ENCODE data around the gene CNNM2.

The CNNM2 gene

GRCh38 chr10:103019425-103019824 lies 101.3 kb downstream of the CNNM2 start:
- Histone ChIP-seq H3K27me3 (ENCODE audit: low read length) (no peaks in the 10 kb centered on the region), H3K36me3 (ENCODE audit: low read length) (no peaks in the 10 kb centered on the region), H3K9me2 (replicated peaks; ENCODE audit: insufficient read depth, low read length) (no peaks in the 10 kb centered on the region), H3F3A (ENCODE audit: insufficient read depth) (no peaks in the 10 kb centered on the region), H4K20me1 (ENCODE audit: low read depth, low read length) (no peaks in the 10 kb centered on the region), H3K4me2 (ENCODE audit: low read depth, low read length, poor library complexity, severe bottlenecking) (no peak overlapping the region), H3K9me3 (ENCODE audit: insufficient read depth, low read length) (no peaks in the 10 kb centered on the region), H3K79me2 (ENCODE audit: insufficient read depth, low read length) (no peaks in the 10 kb centered on the region), H2AFZ (ENCODE audit: low read depth, low read length, severe bottlenecking) (no peak overlapping the region), H3K9ac (ENCODE audit: low read length) (no peak overlapping the region), H3K4me3 (ENCODE audit: insufficient read depth, low read length, poor library complexity, severe bottlenecking) (no peak overlapping the region), H3K27ac (ENCODE audit: low read depth, low read length) (no peak overlapping the region)
- TF ChIP-seq CTCF (IDR thresholded peaks at IDR 0.05; ENCODE audit: insufficient read depth, low read length, poor library complexity, severe bottlenecking) (no peak), EZH2phosphoT487 (conservative IDR thresholded peaks at IDR 0.05; ENCODE audit: low read length) (no peak)

- Histone ChIP-seq H3K27me3 (ENCODE audit: low read length) (no peaks in the 10 kb centered on the region), H3K4me2 (ENCODE audit: low read depth, low read length, poor library complexity, severe bottlenecking) (no peak overlapping the region), H4K20me1 (ENCODE audit: low read depth, low read length) (no peaks in the 10 kb centered on the region), H3K27ac (ENCODE audit: low read depth, low read length) (no peak overlapping the region), H3K79me2 (ENCODE audit: insufficient read depth, low read length) (no peaks in the 10 kb centered on the region), H3K9me3 (ENCODE audit: insufficient read depth, low read length) (no peaks in the 10 kb centered on the region), H3K9me2 (replicated peaks; ENCODE audit: insufficient read depth, low read length) (no peaks in the 10 kb centered on the region), H3K4me3 (ENCODE audit: insufficient read depth, low read length, poor library complexity, severe bottlenecking) (no peak overlapping the region), H3K9ac (ENCODE audit: low read length) (no peak overlapping the region), H2AFZ (ENCODE audit: low read depth, low read length, severe bottlenecking) (no peak overlapping the region), H3F3A (ENCODE audit: insufficient read depth) (no peaks in the 10 kb centered on the region), H3K36me3 (ENCODE audit: low read length) (no peaks in the 10 kb centered on the region)
- TF ChIP-seq EZH2phosphoT487 (conservative IDR thresholded peaks at IDR 0.05; ENCODE audit: low read length) (no peak), CTCF (IDR thresholded peaks at IDR 0.05; ENCODE audit: insufficient read depth, low read length, poor library complexity, severe bottlenecking) (no peak)
These were observed 103.2 kb downstream of the CNNM2 start for GRCh38 chr10:103021150-103021899.

- Histone ChIP-seq H4K20me1 (ENCODE audit: low read depth, low read length) (no peaks in the 10 kb centered on the region), H3K27ac (ENCODE audit: low read depth, low read length) (no peak overlapping the region), H3K36me3 (ENCODE audit: low read length) (no peaks in the 10 kb centered on the region), H3K4me3 (ENCODE audit: insufficient read depth, low read length, poor library complexity, severe bottlenecking) (no peak overlapping the region), H3F3A (ENCODE audit: insufficient read depth) (no peaks in the 10 kb centered on the region), H3K9me3 (ENCODE audit: insufficient read depth, low read length) (no peaks in the 10 kb centered on the region), H3K9ac (ENCODE audit: low read length) (no peak overlapping the region), H3K9me2 (replicated peaks; ENCODE audit: insufficient read depth, low read length) (no peaks in the 10 kb centered on the region), H3K79me2 (ENCODE audit: insufficient read depth, low read length) (no peaks in the 10 kb centered on the region), H3K4me2 (ENCODE audit: low read depth, low read length, poor library complexity, severe bottlenecking) (no peak overlapping the region), H2AFZ (ENCODE audit: low read depth, low read length, severe bottlenecking) (no peak overlapping the region), H3K27me3 (ENCODE audit: low read length) (no peaks in the 10 kb centered on the region)
- TF ChIP-seq CTCF (IDR thresholded peaks at IDR 0.05; ENCODE audit: insufficient read depth, low read length, poor library complexity, severe bottlenecking) (no peak), EZH2phosphoT487 (conservative IDR thresholded peaks at IDR 0.05; ENCODE audit: low read length) (no peak)
These were observed 103.8 kb downstream of the CNNM2 start for GRCh38 chr10:103021900-103022293.

Data from SU-DHL-6 (cell line).